ENCODE measurements around the gene ZBTB43. TPM values are rescaled to one million over a fixed set of nuclear protein-coding genes. Genes with fewer than 3 reads are reported as not detected.
"Not testable (repeated sequence)": the region's sequence is repeated elsewhere in the genome, so short reads cannot be mapped to it uniquely, and the experiment has no call there.

ZBTB43 gene
- total RNA-seq, 1 donor from 2014 or later: 16.6 TPM

- no peak for DNase-seq (ENCODE audit: low read depth)
Measured at GRCh38 chr9:126790561-126790960, 14.3 kb upstream of the ZBTB43 start.

- DNase-seq (ENCODE audit: low read depth): peak; percentile 87
Measured at GRCh38 chr9:126791406-126792230, 13.2 kb upstream of the ZBTB43 start.

DNA sequence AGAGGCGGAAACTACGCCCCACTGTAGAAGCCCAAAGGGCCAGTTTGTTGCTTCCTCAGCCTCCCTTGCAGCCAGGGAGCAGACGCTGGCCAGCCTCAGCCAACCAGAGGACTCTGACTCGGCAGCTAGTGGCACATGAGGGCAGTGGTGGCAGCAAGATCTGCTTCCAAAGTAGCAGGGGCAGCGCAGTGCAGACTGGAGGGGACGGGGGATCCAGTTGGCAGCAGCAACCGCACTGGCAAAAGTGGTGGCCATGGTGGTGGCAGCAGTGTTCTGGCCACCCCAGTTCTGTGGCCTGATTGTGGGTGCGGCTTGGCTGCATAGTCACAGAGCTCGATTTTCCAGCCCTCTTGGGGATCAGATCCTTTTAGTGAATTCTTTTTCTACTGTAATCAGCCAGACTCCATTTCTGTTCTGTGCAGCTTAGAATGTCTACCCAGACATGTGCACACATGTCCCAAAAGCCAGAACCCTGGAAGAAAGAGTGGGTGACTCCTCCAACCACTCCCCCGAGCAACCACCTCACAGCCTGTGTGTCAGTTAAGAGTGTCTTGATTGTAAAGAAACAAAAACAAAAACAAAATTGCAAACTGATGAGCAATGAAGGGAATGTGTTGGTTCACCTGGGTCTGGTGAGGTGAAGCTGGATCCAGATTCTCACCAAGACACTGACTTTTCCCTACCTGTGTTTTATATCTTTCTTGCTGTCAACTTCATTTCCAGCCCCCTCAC, 11.0 kb upstream of the ZBTB43 start:
- DNase-seq (ENCODE audit: low read depth): no peak

DNA sequence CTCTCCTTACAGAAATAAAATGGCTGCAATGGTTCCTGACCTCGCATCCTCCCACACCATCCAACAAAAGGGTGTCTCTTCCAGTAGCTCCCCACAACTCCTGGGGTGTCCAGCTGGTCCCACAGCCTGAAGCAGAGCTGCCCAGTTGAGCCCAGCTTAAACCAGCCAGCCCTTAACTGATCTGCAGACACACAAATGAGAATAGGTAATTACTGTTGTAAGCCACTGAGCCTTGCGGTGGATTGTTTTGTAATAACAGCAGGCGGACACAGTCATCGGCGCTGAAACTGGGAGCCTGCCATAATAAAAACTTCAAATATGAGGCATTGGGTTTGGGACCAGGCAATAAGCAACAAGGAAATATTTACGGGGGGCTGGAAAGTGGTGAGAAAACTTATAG, 10.4 kb upstream of the ZBTB43 start:
- DNase-seq (ENCODE audit: low read depth): no peak

GRCh38 chr9:126796758-126797157, 8.1 kb upstream of the ZBTB43 start:
- DNase-seq (ENCODE audit: low read depth): no peak

DNA sequence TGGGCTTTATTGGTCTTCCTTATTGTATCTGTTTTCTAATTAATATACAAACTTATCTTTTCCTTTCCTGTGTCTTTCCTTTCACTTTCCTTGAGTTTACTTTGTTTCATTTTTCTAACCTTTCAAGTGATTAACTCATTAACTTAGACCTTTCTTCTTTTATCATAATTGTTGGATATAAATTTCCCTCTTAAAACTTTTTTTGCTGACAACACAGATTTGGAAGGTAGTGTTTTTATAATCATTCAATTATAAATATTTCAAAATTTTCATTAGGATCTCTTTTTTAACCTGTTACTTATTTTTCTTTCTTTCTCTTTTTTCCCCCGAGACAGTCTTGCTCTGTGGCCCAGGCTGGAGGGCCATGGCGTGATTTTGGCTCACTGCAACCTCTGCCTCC, 6.9 kb upstream of the ZBTB43 start:
- no peak for DNase-seq (ENCODE audit: low read depth)

GRCh38 chr9:126799034-126799433, 5.8 kb upstream of the ZBTB43 start:
- no peak for DNase-seq (ENCODE audit: low read depth)

DNA sequence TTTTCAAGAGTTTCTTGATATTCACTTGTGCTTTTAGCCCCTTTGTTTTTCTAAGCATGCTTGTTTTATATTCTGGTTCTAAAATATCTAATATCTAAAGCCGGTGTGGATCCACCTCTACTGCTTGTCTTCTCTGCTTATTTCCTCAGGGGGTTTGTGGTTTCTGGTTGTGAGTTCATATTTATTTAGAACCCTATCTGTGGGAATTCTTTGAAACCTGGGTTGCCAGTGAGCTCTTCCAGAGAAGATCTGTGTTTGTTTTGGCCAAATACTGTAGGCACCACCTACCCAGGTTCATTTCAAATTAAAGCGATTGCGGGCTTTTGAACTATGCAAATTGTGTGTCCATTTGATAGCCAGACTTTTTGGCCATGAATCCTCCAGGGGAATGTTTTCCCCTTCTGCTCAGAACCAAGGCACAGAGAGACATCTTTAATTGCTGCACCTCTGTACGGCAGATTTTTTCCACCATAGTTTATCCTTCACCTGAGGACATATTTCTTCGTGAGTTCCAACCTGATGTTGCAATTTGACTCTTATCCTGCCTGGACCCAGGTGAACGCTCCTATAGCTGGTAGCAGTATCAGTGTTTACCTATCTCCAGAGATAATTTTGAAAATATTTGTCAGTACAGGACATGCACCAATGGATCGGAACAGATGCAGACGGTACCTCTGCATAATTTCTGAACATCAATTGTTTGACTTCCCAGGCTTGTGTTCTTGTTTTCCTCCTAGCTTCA, 2.4 kb upstream of the ZBTB43 start:
- DNase-seq (ENCODE audit: low read depth): no peak

DNA sequence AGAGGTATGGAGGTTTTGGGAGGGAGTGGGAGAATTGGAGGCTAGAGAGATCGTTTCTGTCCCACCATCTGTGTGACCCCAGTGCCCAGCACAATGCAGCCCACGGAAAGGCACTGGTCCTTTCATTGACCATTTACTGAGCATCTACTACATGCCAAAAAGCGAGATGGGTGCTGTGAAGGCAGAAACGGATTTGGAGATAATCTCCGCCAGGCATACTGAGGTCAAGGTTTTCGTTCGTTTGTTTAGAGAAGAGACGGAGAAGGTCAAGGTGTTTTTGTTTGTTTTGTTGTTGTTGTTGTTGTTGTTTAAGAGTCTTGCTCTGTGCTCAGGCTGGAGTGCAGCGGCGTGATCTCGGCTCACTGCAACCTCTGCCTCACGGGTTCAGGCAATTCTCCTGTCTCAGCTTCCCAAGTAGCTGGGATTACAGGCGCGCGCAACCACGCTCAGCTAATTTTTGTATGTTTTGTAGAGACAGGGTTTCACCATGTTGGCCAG, 593 bp upstream of the ZBTB43 start:
- no peak for DNase-seq (ENCODE audit: low read depth)

DNA sequence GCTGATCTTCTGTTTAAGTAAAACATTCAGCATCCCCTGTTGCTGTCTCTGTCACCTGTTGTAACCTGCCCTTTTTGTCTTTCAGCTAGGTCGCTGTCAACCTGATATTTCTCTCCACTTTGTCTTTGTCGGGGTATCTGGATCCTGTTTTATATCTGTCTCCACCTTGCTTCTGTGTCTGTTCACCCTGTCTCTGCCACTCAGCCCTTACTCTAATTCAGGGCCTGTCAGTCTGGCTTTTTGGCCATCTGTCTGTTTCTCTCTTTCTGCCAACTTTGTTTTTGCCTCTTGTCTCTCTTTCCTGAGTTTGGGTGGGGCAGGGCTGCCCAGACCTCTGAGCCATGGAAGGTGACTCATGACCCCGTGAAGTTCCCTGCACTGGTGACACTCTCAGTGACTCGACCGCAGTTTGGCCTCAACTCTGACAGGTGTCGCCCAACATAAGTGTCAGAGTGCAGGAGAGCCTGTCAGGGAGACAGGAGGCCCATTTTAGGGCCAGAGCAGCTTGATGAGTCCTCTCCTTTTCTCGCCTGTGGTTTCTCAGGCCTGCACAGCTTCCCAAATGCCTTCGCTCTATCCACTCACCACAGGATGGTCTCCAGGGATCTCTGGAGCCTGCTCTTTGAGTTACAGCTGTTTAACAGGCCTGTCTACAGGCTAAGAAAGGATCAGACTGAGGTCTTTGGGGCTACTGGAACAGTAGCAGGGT, 868 bp downstream of the ZBTB43 start:
- DNase-seq (ENCODE audit: low read depth): peak; percentile 71

DNA sequence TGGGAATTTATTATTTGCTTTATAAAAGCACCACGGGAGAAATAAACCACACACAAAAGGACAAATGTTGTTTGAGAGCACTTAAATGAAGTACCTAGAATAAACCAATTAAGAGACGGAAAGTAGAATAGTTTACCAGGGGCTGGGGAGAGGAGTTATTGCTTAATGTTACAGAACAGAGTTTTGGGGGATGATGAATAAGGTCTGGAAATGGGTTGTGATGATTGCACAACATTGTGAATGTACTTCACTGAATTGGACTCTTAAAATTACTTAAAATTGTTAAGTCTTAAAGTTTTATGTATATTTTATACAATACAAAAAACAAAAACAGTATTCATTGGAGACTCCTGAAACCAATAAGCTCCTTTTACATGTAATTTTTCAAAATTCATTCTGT, 1.5 kb downstream of the ZBTB43 start:
- DNase-seq (ENCODE audit: low read depth): peak; percentile 28

GRCh38 chr9:126809068-126809467, 4.2 kb downstream of the ZBTB43 start:
- DNase-seq (ENCODE audit: low read depth): no peak

DNA sequence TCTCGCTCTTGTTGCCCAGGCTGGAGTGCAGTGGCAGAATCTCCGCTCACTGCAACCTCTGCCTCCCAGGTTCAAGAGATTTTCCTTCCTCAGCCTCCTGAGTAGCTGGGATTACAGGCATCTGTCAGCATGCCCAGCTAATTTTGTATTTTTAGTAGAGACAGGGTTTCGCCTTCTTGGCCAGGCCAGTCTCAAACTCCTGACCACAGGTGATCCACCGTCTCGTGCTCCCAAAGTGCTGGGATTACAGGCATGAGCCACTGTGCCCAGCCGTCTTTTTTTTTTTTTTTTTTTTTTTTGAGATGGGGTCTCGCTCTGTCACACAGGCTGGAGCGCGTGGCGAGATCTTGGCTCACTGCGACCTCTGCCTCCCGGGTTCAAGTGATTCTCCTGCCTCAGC, 5.4 kb downstream of the ZBTB43 start:
- not testable (repeated sequence) for DNase-seq (ENCODE audit: low read depth)

DNA sequence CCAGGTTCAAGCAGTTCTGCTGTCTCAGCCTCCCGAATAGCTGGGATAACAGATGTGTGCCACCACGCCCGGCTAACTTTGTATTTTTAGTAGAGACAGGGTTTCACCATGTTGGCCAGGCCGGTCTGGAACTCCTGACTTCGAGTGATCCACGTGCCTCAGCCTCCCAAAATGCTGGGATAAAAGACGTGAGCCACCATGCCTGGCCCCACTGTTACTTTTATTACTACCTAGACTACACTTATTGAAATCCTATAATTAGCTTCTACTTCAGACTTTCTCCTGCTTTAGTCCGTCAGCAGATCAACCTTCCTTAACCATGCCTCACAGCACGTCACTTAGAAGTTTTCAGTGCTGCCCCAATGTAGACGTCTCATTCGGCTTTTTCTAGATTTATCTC, 8.2 kb downstream of the ZBTB43 start:
- no peak for DNase-seq (ENCODE audit: low read depth)

DNA sequence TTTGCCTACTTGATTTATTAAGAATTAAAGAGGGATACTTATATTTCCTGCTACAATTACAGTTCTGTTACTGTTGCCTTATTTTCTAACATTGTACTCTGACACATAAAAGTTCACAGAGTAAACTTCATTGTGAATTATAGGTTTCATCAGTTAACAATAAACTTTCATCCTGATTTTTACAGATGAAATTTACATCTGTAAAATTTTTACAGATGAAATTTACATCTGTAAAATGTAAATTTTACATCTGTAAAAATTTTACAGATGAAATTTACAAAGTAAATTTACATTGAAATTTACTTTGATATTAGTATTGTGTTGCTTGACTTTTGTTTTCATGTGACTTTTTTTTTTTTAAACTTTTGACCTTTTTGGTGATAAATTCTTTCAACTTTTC, 9.3 kb downstream of the ZBTB43 start:
- DNase-seq (ENCODE audit: low read depth): no peak

- DNase-seq (ENCODE audit: low read depth): not testable (repeated sequence)
Measured at GRCh38 chr9:126817615-126818014, 12.8 kb downstream of the ZBTB43 start.

GRCh38 chr9:126818482-126818881, 13.6 kb downstream of the ZBTB43 start:
- DNase-seq (ENCODE audit: low read depth): no peak

DNA sequence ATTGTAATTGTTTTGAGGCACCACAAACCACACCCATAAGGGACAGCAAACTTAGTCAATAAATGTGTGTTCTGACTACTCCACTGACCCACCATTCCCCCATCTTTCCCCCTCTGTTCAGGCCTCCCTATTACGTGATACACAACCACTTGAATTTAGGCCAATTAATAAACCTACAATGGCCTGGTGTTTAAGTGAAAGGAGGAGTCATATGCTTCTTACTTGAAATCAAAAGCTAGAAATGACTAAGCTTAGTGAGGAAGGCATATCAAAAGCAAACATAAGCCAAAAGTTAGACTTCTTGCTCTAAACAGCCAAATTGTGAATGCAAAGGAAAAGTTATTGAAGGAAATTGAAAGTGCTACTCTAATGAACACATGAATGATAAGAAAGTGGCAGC, 14.6 kb downstream of the ZBTB43 start:
- no peak for DNase-seq (ENCODE audit: low read depth)

DNA sequence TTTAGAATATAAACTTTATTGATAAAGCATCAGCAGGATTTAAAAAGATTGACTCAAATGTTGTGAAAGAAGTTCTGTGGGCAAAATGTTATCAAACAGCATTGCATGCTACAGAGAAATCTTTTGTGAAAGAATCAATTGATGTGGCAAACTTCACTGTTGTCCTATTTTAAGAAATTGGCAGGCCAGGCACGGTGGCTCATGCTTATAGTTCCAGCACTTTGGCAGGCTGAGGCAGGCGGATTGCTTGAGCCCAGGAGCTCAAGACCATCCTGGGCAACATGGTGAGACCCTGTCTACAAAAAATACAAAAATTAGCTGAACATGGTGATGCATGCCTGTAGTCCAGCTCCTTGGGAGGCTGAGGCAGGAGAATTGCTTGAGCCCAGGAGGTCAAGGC, 17.4 kb downstream of the ZBTB43 start:
- DNase-seq (ENCODE audit: low read depth): no peak

DNA sequence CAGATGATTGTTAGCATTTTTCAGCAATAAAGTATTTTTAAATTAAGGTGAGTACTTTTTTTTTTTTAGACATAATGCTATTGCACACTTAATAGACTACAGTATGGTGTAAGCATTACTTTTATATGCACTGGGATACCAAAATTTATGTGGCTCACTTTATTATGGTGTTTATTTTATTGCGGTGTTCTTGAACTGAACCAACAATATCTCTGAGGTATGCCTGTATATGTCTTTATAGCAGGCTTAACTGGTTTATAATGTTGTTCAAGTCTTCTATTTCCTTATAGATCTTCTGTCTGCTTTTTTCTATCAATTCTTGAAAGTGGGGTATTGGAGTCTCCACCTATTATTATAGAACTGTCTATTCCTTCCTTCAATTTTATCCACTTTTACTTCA, 18.0 kb downstream of the ZBTB43 start:
- DNase-seq (ENCODE audit: low read depth): no peak

DNA sequence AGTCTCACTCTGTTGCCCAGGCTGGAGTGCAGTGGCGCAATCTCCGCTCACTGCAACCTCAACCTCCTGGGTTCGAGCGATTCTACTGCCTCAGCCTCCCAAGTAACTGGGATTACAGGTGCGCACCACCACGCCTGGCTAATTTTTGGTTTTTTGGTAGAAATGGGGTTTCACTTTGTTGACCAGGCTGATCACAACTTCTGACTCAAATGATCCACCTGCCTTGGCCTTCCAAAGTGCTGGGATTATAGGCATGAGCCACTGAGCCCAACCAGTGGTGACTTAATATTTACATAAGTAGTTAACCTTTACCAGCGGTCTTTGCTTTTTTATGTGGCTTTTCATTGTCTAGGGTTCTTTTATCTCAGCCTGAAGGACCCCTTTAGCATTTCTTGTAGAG, 19.2 kb downstream of the ZBTB43 start:
- not testable (repeated sequence) for DNase-seq (ENCODE audit: low read depth)

GRCh38 chr9:126827227-126827626, 22.4 kb downstream of the ZBTB43 start:
- DNase-seq (ENCODE audit: low read depth): no peak
